DOHH2 (cell line): ENCODE measurements around the gene POLN.

ENCODE experiments used
- EZH2phosphoT487 ChIP-seq: fragments of 200-600 bp; sonication (generic); IDR thresholded peaks from 2 replicates; pipeline ENCODE4 v1.6.1; 2017; ENCODE audit warnings: borderline replicate concordance, mild to moderate bottlenecking, antibody characterized with exemption, low read length, moderate library complexity, mixed read lengths
- TF ChIP-seq, protein P1 (sequence below): fragments of 200-600 bp; sonication (generic); IDR thresholded peaks from one replicate; pipeline ENCODE4 v1.5.1; 2014; ENCODE audit warnings: antibody characterized with exemption, mild to moderate bottlenecking, low read depth, low read length; ENCODE audit not compliant: poor library complexity, severe bottlenecking

DNA sequence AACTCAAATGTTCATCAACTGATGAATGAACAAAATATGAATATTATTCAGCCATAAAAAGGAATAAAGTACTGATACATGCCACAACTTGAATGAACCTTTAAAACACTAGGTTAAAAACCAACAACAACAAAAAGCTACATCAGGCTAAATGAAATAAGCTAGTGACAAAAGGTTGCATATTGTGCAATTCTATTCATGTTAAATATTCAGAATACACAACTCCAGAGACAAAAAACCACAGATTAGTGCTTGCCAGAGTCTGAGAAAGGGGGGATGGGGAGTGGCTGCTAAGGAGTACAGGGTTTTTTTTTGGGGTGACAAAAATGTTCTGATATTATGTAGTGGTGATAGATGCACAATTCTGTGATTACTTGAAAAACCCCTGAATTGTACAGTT, 58.5 kb downstream of the POLN start:
- TF ChIP-seq, protein P1, sequence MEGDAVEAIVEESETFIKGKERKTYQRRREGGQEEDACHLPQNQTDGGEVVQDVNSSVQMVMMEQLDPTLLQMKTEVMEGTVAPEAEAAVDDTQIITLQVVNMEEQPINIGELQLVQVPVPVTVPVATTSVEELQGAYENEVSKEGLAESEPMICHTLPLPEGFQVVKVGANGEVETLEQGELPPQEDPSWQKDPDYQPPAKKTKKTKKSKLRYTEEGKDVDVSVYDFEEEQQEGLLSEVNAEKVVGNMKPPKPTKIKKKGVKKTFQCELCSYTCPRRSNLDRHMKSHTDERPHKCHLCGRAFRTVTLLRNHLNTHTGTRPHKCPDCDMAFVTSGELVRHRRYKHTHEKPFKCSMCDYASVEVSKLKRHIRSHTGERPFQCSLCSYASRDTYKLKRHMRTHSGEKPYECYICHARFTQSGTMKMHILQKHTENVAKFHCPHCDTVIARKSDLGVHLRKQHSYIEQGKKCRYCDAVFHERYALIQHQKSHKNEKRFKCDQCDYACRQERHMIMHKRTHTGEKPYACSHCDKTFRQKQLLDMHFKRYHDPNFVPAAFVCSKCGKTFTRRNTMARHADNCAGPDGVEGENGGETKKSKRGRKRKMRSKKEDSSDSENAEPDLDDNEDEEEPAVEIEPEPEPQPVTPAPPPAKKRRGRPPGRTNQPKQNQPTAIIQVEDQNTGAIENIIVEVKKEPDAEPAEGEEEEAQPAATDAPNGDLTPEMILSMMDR: no peak
- no peak for TF ChIP-seq EZH2phosphoT487
